SKM-1 treated with dmso at 0.1 percent for 144 hours (cell line): ENCODE results near the gene AAMP.

Experiments
- DNase-seq: peaks from one replicate; lab custom pipeline; 2025; ENCODE audit not compliant: unreplicated experiment; lab: John Stamatoyannopoulos, UW

The AAMP gene

GRCh38 chr2:218294430-218295022, 24.6 kb upstream of the AAMP start:
- no peak for DNase-seq

DNA sequence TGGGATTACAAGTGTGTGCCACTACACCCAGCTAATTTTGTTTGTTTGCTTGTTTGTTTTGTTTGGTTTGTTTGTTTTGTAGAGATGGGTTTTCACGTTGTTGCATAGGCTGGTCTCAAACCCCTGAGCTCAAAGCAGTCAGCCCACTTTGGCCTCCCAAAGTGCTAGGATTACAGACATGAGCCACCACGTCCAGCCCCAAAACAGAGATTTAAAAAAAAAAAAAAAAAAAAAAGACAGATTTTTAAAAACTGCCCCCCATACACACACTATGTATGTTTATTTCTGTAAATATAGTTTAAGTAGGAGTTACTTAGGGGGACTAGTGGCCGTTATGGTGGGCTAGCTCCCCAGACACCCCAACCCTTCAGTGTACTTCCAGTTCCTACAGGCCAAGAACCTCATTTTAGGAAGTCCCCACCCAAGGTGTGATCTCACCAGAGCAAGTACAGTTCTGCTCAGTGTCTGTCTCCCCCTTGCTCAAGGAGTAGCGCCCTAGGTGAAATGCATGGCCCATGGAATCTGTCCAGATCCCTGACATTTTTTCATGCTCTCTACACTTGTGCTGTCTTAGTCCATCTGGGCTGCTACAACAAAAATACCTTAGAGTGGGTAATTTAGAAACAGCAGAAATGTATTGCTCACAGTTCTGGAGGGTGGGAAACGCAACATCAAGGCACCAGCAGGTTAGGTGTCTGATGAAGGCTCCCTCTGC, 23.9 kb upstream of the AAMP start:
- DNase-seq: no peak

GRCh38 chr2:218292048-218293014, 22.4 kb upstream of the AAMP start, which contains the start of gene TMBIM1:
Gene TMBIM1, minus strand, starts transcription at chr2:218292503. Its CDS starts 10,362 bp downstream, at chr2:218282141.
- DNase-seq: peak; percentile 74

DNA sequence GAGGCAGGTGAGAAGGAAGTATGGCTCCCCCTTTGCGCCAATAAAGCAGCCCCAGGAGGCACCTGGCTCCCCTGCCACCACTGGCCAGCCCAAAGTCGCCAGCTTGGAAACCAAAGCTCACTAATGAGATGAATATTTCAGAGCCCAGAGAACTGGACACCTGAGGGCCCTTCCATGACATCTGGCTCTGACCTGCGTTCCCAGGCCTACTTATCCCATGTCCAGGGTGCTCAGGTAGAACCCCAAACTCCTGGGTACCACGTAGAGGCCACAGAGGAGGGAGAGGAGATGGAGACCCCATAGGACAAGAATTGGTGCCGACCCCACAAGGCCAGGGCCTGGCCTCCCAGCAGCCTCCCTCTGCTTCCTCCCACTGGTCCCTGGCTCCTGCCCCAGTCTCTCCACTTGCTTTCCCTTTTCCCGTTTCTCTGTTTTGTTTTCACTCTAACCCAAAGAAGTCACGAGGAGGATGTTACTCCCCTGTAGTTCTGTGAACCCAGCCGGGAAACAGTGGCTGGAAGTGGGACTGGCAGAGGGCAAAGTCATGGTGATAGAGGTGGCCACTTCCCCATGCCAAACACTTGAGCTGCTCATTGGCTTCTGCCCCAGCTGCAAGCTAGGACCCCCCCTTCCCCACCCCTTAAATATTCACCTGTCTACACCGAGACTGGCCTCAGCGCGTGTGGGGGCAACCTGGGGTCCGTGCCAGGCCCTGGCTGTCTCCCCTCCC, 21.5 kb upstream of the AAMP start:
- no peak for DNase-seq

- peak; percentile 69 for DNase-seq
These were observed 20.7 kb upstream of the AAMP start for GRCh38 chr2:218290316-218291261.

- no peak for DNase-seq
These were observed 19.8 kb upstream of the AAMP start for GRCh38 chr2:218289639-218290315.

GRCh38 chr2:218286570-218287459, 16.9 kb upstream of the AAMP start:
- peak; percentile 74 for DNase-seq

DNA sequence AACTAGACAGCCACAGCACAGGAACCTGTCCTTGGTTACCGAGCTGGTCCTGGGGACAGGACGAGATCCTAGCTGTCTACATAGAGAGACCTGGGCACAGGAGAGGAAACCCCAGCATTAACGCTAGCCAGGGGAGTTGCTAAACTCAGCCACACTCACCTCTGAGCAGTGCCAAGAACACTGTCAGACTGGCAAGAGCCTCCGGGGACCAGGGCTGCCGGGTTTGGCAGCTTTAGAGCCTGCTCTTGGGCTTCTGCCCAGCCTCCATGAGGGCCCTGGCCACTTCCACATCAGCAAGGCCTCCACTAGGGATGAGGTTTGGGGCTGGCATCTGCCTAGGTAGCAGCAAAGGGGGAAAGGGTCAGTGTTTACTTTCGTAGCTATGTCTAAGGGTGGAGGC, 15.7 kb upstream of the AAMP start:
- DNase-seq: no peak

GRCh38 chr2:218284106-218284811, 14.3 kb upstream of the AAMP start:
- DNase-seq: no peak

DNA sequence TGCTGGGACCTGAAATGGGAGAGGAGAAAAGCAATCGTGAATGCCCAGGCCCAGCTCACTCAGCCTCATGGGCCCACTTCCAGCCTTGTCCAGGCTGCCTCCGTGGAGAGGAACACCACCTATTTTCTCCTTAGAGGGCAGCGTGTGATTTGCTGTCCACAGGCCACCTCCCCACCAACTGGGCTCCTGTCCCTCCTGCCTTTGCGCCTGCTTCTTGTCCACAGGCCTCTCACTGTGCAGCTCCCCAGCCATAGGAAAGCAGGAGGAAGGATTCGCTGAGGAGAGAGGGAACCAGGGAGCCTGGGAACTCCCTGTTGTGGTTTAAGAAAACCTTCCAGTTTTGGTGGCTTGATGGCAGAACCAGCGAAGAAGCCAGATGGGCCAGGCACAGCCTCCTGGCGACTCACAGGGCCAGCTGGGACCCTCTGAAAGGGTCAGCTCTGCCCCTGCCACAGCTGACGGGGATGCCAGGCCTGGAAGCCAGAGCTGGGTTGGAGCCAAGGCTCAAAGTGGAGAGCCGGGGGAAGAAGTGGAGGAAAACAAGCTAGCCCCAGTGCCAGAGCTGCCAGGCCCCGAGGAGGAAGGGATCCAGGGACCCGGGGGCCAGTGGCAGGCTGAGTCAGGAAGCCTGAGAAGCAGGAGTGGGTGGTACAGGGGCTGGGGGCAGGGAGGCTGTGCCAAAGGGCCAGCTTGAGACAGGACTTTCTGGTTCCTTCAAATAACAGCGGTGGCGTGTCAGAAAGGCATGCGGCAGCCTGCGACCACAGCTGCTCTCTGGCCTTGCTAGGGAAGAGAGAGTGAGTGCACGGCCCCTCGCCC, 12.4 kb upstream of the AAMP start:
- no peak for DNase-seq

GRCh38 chr2:218281449-218281848, 11.5 kb upstream of the AAMP start:
- DNase-seq: no peak

- no peak for DNase-seq
These were observed 10.4 kb upstream of the AAMP start for GRCh38 chr2:218280260-218280870.

DNA sequence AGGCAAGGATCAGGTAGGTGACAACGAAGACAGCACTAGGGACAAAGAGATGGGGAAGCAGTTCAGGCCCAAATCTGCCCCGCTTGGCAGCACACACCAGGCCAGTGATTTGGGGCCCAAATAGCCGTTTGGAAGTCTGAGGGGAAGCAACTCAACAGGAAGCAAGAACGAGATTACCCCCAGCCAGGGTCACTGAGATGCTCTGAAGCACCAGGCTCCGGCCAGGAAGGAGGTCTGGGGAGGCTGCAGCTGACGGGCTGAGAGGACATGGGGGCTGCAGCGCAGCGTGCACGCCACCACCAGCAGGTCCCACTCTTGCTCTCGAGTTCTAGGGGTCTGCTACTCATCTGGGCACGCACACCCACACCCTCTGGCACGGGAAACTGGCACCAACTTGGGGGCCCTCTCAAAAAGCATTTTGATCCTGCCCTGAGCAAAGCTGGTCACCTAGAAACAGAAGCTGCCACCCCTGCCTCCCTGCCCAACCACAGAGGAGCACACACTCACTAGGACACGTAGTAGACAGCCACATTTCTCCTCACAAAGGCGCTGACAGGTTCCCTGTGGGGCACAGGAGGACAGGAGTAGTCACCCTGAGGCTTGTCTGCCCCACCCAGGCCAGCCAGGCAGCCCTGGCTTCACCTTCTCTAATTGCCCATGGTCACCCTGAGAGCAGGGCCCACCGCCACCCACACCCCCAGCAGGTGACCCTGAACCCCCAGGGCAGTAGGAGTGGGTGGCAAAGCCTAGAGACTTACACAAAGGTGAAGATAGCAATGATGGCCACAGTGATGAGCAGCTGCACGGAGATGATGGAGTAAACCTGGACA, 8.8 kb upstream of the AAMP start:
- no peak for DNase-seq

- no peak for DNase-seq
These were observed 8.0 kb upstream of the AAMP start for GRCh38 chr2:218277921-218278320.

DNA sequence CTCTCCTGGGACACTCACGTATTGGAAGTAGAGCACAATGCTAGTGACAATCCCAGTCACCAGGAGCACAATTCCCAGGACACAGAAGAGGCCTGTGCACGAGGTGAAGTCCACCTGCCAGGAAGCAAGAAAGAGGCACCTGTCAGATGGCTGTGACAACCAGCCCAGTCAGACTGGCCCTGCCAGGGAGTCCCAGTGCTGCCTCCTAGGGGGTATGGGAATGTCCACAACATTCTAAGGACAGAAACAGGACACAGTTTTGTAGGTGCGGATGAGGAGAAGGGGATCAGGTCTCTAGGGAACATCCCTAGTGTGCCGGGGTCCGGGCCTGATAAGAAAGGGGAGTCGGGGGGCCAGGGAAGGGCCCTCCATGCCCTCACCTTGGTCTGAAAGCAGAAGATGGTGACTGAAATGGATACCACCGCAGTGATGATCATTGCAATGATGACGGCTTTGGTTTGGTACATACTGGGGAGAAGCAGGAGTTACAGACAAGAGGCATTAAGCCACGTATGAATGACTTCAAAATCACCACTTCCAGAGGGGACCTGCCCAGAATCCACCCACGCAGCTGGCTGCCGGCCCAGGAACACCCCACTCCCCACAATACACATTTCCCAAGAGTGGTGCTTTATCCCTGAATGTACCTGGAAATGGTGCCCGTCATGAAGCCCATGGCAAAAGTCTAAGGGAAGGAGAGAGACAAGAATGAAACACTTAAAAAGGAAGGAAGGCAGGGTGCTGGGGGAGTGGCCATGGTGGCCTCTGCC, 7.2 kb upstream of the AAMP start:
- DNase-seq: no peak
